ENCODE results near the gene ANKRD61. TPM values are rescaled to one million over a fixed set of nuclear protein-coding genes. Genes with fewer than 3 reads are reported as not detected.
"Not testable (repeated sequence)": the region's sequence is repeated elsewhere in the genome, so short reads cannot be mapped to it uniquely, and the experiment has no call there.

Gene ANKRD61
- total RNA-seq, 4 donors from 2014 or later, result 0.26 TPM; not detected in 3

DNA sequence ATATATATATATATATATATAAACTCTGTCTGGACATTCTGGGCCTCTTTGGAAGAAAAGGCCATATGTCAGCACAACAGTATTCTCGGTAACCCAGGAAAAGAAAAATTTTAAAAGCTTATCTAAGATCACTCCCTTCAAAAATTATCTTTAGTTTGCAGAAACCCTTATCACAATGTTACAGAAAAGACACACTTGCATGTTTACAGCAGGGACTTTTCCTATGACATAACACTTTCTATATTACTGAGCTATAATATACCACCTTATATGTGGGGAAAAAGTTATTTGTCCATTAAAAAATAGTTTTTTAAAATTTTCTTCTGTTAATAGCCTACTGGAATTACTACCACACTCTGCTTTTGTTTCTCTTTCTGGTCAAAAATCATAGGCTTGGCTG is 25.4 kb downstream of the ANKRD61 start:
- TF ChIP-seq, protein P1, sequence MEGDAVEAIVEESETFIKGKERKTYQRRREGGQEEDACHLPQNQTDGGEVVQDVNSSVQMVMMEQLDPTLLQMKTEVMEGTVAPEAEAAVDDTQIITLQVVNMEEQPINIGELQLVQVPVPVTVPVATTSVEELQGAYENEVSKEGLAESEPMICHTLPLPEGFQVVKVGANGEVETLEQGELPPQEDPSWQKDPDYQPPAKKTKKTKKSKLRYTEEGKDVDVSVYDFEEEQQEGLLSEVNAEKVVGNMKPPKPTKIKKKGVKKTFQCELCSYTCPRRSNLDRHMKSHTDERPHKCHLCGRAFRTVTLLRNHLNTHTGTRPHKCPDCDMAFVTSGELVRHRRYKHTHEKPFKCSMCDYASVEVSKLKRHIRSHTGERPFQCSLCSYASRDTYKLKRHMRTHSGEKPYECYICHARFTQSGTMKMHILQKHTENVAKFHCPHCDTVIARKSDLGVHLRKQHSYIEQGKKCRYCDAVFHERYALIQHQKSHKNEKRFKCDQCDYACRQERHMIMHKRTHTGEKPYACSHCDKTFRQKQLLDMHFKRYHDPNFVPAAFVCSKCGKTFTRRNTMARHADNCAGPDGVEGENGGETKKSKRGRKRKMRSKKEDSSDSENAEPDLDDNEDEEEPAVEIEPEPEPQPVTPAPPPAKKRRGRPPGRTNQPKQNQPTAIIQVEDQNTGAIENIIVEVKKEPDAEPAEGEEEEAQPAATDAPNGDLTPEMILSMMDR (IDR thresholded peaks at IDR 0.05), result no peak
- no peak for TF ChIP-seq POLR2A (IDR thresholded peaks at IDR 0.05)
- H3K4me3 ChIP-seq, result no peak overlapping the region
- intact Hi-C loops (cut with DNase I), result no loop called here
- 64 to 71% methylated on average over 1 of the region's 1 CpG for WGBS, 2 donors
- H3K27me3 ChIP-seq, result no peaks in the 10 kb centered on the region
- no peaks in the 10 kb centered on the region for H3K9me3 ChIP-seq
- H3K27ac ChIP-seq, result no peak overlapping the region
- peaks cover 0 to 34% (median 6%) of the 10 kb centered on the region in 3 donors for H3K36me3 ChIP-seq
- DNase-seq, result no peak
- H3K4me1 ChIP-seq, result peaks cover 7 to 38% (median 11%) of the 10 kb centered on the region in 3 donors

DNA sequence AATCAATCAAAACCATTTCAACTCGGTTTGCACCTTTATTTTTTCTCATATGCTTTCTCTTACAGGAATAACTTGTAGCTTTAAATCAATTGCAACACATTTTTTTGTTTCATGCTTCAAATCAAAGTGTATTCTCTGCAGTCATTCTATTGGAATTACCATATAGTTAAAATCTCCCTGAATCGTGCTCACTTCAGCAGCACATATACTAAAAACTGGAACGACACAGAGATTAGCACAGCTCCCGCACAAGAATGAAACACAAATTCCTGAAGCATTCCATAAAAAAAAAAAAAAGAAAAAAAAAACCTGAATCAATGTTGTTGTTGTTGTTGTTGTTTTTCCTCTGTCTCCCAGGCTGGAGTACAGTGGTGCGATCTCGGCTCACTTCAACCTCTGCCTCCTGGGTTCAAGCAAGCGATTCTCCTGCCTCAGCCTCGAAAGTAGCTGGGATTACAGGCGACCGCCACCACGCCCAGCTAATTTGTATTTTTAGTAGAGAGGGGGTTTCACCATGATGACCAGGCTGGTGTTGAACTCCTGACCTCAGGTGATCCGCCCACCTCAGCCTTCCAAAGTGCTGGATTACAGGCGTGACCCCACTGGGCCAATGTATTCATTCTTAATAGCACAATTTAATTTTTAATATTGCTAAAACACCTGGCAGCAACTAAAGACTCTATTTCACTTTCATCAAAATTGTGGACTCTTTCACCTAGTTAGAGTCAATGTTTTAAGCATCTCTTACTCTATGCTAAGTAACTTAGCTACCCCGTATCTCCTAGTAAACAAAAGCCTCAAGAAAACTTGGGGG is 26.3 kb downstream of the ANKRD61 start:
- peak overlapping the region in 3 of 4 donors; percentile 70 to 86 (median 75) for H3K4me3 ChIP-seq
- H3K27ac ChIP-seq, result peak overlapping the region in 2 of 4 donors; percentile 91 to 93
- no peaks in the 10 kb centered on the region for H3K9me3 ChIP-seq
- WGBS, 2 donors, result 35 to 40% methylated on average over 14 of the region's 14 CpGs
- intact Hi-C loops (cut with DNase I), result no loop called here
- peaks cover 0 to 25% (median 1%) of the 10 kb centered on the region in 3 donors for H3K36me3 ChIP-seq
- H3K4me1 ChIP-seq, result peaks cover 7 to 38% (median 11%) of the 10 kb centered on the region in 3 donors
- no peaks in the 10 kb centered on the region for H3K27me3 ChIP-seq
- no peak for TF ChIP-seq POLR2A (IDR thresholded peaks at IDR 0.05)
- TF ChIP-seq, protein P1 (IDR thresholded peaks at IDR 0.05), result no peak
- DNase-seq, result no peak

DNA sequence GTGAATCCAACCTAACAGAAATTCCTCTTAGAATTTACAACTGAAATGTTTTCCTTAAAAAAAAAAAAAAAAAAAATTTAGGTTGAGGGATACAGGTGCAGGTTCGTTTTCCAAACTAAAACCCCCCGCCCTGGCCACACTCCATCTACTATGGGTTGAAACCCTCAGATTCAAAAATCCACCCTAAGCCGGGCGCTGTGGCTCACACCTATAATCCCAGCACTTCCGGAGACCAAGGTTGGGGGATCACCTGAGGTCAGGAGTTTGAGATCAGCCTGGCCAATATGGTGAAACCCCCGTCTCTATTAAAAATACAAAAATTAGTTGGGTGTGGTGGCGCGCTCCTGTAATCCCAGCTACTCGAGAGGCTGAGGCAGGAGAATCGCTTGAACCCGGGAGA is 28.8 kb downstream of the ANKRD61 start:
- H3K4me3 ChIP-seq; H3K27me3 ChIP-seq; DNase-seq; H3K9me3 ChIP-seq; H3K36me3 ChIP-seq; H3K27ac ChIP-seq; intact Hi-C loops (cut with DNase I): not testable (repeated sequence)
- peaks cover 7 to 38% (median 11%) of the 10 kb centered on the region in 3 donors for H3K4me1 ChIP-seq
- WGBS, 2 donors, result 84 to 86% methylated on average over 6 to 9 of the region's 11 CpGs

DNA sequence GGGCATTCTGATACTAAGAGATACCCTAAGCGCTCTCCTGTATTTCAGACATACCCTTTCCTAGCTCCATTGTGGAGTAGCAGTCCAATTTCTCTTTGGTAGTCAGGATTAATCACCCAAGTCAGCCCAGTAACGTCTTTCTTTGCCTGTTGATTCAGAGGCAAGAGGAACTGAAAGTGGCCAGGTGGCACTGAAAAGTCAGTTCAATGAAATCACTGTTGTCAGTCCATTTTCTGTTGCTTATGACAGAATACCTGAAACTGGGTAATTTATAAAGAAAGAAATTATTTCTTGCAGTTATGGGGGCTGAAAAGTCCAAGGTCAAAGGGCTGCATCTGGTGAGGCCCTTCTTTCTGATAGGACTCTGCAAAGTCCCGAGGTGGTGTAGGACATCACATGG is 40.2 kb downstream of the ANKRD61 start:
- Histone ChIP-seq H3K27ac (no peak overlapping the region), H3K4me3 (no peak overlapping the region), H3K36me3 (no peaks in the 10 kb centered on the region), H3K9me3 (no peaks in the 10 kb centered on the region), H3K27me3 (no peaks in the 10 kb centered on the region), H3K4me1 (no peaks in the 10 kb centered on the region)
- no peak for DNase-seq
- no peak for TF ChIP-seq POLR2A (IDR thresholded peaks at IDR 0.05)
- 74 to 80% methylated on average over 3 of the region's 3 CpGs for WGBS, 2 donors
- intact Hi-C loops (cut with DNase I), result no loop called here

DNA sequence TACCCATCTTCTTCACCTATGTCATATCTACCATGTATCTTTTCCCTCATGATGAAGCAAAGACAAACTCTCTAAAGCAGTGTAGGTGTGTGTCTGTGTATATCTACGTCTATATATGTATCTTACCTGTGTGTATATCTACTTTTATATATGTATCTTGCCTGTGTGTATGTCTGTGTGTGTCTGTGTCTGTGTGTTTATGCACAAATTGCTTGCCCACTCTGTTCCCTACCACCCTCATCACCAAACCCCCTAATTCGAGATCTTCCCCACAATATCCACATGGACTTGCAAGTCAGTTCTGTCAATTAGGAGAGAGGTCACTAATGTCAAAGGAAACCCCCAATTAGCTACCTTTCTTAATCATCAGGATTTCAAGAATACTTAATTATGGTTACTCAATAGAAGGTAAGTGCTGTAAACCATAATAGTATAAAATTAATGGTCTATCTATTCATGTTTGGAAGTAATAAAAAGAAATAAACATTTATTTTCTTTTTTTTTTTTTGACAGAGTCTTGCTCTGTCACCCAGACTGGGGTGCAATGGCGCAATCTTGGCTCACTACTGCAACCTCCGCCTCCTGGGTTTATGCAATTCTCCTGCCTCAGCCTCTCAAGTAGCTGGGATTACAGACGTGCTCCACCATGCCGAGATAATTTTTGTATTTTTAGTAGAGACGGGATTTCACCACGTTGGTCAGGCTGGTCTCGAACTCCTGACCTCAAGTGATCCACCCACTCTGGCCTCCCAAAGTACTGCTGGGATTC is 43.6 kb downstream of the ANKRD61 start:
- TF ChIP-seq, protein P1 (IDR thresholded peaks at IDR 0.05), result no peak
- no peak for TF ChIP-seq POLR2A (IDR thresholded peaks at IDR 0.05)
- intact Hi-C loops (cut with DNase I), result no loop called here
- WGBS, 2 donors, result 66 to 69% methylated on average over 9 of the region's 9 CpGs
- DNase-seq, result no peak
- H3K4me1 ChIP-seq, result peaks cover 0 to 8% (median 0%) of the 10 kb centered on the region in 3 donors
- H3K4me3 ChIP-seq, result no peak overlapping the region
- no peak overlapping the region for H3K27ac ChIP-seq
- no peaks in the 10 kb centered on the region for H3K27me3 ChIP-seq
- no peaks in the 10 kb centered on the region for H3K9me3 ChIP-seq
- H3K36me3 ChIP-seq, result no peaks in the 10 kb centered on the region

DNA sequence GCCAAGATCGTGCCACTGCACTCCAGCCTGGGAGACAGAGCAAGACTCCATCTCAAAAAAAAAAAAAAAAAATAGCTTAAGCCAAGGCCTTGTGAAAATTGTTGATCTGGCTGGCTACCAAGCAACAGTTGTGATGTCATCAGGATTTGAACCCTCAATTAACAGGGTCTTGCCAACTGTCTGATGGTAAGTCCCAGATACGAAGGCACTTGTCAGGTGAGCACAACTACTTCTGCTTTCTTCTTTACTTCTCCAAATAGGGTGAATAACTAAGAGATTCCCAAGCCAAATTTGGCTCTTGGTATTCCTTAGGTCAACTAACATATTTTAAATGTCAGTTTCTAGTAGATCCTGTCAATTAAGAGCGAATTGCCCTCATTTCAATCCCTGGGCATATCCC is 47.4 kb downstream of the ANKRD61 start:
- no peak overlapping the region for H3K4me3 ChIP-seq
- H3K36me3 ChIP-seq, result no peaks in the 10 kb centered on the region
- H3K9me3 ChIP-seq, result no peaks in the 10 kb centered on the region
- intact Hi-C loops (cut with DNase I), result no loop called here
- no peaks in the 10 kb centered on the region for H3K27me3 ChIP-seq
- DNase-seq, result no peak
- WGBS, 2 donors, result 70 to 82% methylated on average over 3 of the region's 3 CpGs
- no peak overlapping the region for H3K27ac ChIP-seq
- peaks cover 0 to 19% (median 0%) of the 10 kb centered on the region in 3 donors for H3K4me1 ChIP-seq
- TF ChIP-seq POLR2A (IDR thresholded peaks at IDR 0.05), result no peak
- TF ChIP-seq, protein P1 (IDR thresholded peaks at IDR 0.05), result no peak

DNA sequence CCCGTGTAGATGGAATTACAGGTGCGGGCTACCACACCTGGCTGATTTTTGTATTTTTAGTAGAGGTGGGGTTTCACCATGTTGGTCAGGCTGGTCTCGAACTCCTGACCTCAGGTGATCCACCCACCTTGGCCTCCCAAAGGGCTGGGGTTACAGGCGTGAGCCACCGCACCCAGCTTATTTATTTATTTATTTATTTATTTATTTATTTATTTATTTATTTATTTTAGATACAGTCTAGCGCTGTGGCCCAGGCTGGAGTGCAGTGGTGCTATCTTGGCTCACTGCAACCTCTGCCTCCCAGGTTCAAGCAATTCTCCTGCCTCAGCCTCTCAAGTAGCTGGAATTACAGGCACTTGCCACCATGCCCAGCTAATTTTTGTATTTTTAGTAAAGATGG is 51.9 kb downstream of the ANKRD61 start:
- H3K36me3 ChIP-seq; H3K4me3 ChIP-seq; H3K9me3 ChIP-seq; H3K27ac ChIP-seq; H3K27me3 ChIP-seq; DNase-seq; intact Hi-C loops (cut with DNase I): not testable (repeated sequence)
- H3K4me1 ChIP-seq, result peaks cover 0 to 13% (median 0%) of the 10 kb centered on the region in 3 donors
- 89 to 91% methylated on average over 6 of the region's 6 CpGs for WGBS, 2 donors
